HepG2 (cell line): Measurements from ENCODE around the gene SAP25. TPM values are rescaled to one million over a fixed set of nuclear protein-coding genes. Genes with fewer than 3 reads are reported as not detected.

ENCODE experiments used
- AKNA ChIP-seq: sonication (generic); formaldehyde crosslinking; IDR thresholded peaks from 2 replicates; pipeline ENCODE4 v1.4.0; 2020; ENCODE audit warnings: missing genetic modification reagents, borderline replicate concordance
- ELF1 ChIP-seq: sonication (generic); formaldehyde crosslinking; IDR thresholded peaks from 2 replicates; pipeline ENCODE4 v1.4.0; 2020; ENCODE audit warnings: missing genetic modification reagents
- HMG20A ChIP-seq: IDR thresholded peaks from 2 replicates; pipeline ENCODE4 v1.6.1; 2016; ENCODE audit warnings: borderline replicate concordance
- KDM2A ChIP-seq: sonication (generic); formaldehyde crosslinking; IDR thresholded peaks from 2 replicates; pipeline ENCODE4 v1.4.0; 2020; ENCODE audit warnings: low read depth, missing genetic modification reagents, borderline replicate concordance
- PAF1 ChIP-seq: IDR thresholded peaks from 2 replicates; pipeline ENCODE4 v1.6.1; 2016; ENCODE audit warnings: missing genetic modification reagents, missing compliant biosample characterization
- POGZ ChIP-seq: sonication (generic); formaldehyde crosslinking; IDR thresholded peaks from 2 replicates; pipeline ENCODE4 v1.4.0; 2020; ENCODE audit warnings: mild to moderate bottlenecking, missing genetic modification reagents
- SMARCE1 ChIP-seq: fragments of 450-650 bp; IDR thresholded peaks from 2 replicates; pipeline ENCODE4 v1.6.1; 2017; ENCODE audit warnings: borderline replicate concordance
- SRY ChIP-seq: sonication (generic); formaldehyde crosslinking; IDR thresholded peaks from 2 replicates; pipeline ENCODE4 v1.8.0; 2022; ENCODE audit warnings: mild to moderate bottlenecking, missing genetic modification reagents
- TMF1 ChIP-seq: sonication (generic); formaldehyde crosslinking; IDR thresholded peaks from 2 replicates; pipeline ENCODE4 v1.8.1; 2022; ENCODE audit warnings: low read depth, missing genetic modification reagents
- ZBTB38 ChIP-seq: sonication (generic); formaldehyde crosslinking; IDR thresholded peaks from 2 replicates; pipeline ENCODE4 v1.5.1; 2020; ENCODE audit warnings: mild to moderate bottlenecking, missing genetic modification reagents
- ZNF598 ChIP-seq: sonication (generic); formaldehyde crosslinking; IDR thresholded peaks from 2 replicates; pipeline ENCODE4 v1.5.1; 2020; ENCODE audit warnings: mild to moderate bottlenecking, missing genetic modification reagents, borderline replicate concordance
- ZNF792 ChIP-seq: IDR thresholded peaks from 2 replicates; pipeline ENCODE4 v1.6.1; 2016
- ZNF878 ChIP-seq: sonication (generic); formaldehyde crosslinking; IDR thresholded peaks from 2 replicates; pipeline ENCODE4 v1.8.1; 2023; ENCODE audit warnings: mild to moderate bottlenecking, missing genetic modification reagents, moderate library complexity
- polyA plus RNA-seq, 8 experiments: library from polyadenylated mRNA; depleted of rRNA in 3 of 8; stranded (reverse) in 7 of 8; unstranded in 1 of 8; fragments of >200 nt; fragmentation: Illumina TruSeq in 4 of 8; extraction: Trizol in 4 of 8; gene quantifications; 2 replicates each; pipeline versions ENCODE4 v1.2.1 to v1.2.3, GENCODE V29; 2011 to 2016; ENCODE audit warnings: low read depth in 4 of 8, missing spikeins in 1 of 8, mixed read lengths in 1 of 8; ENCODE audit not compliant: insufficient read depth in 1 of 8
- total RNA-seq, 5 experiments: library from RNA; depleted of rRNA; stranded (reverse); fragments of >200 nt; fragmentation: Illumina TruSeq; extraction: Trizol; gene quantifications; 2 replicates each; pipeline ENCODE4 v1.2.3, GENCODE V29; 2016; ENCODE audit warnings: low read depth in 1 of 5
- TF ChIP-seq, protein P1 (sequence below): sonication (generic); formaldehyde crosslinking; IDR thresholded peaks from 2 replicates; pipeline ENCODE4 v1.8.0; 2023; ENCODE audit warnings: mild to moderate bottlenecking, missing genetic modification reagents
- TF ChIP-seq, protein P2 (sequence below): sonication (generic); formaldehyde crosslinking; IDR thresholded peaks from 2 replicates; pipeline ENCODE4 v1.5.1; 2020; ENCODE audit warnings: missing genetic modification reagents, mild to moderate bottlenecking, borderline replicate concordance
- TF ChIP-seq, protein P3 (sequence below): sonication (generic); formaldehyde crosslinking; IDR thresholded peaks from 2 replicates; pipeline ENCODE4 v1.4.0; 2020; ENCODE audit warnings: missing genetic modification reagents, borderline replicate concordance

SAP25 gene
- total and polyA plus RNA-seq, 2 of the 13 experiments (the other 11 are each of a cell fraction or from before 2014, with no cell fraction given) = 0.15 to 0.20 TPM

- TF ChIP-seq ZBTB38 (CRISPR knock-in tag) (no peak), SMARCE1 (no peak), TMF1 (CRISPR knock-in tag) (no peak), KDM2A (CRISPR knock-in tag) (no peak), HMG20A (CRISPR knock-in tag) (peak; percentile 74; the same call in 1 of the 2 replicates), POGZ (CRISPR knock-in tag) (no peak; the same call in 1 of the 2 replicates), SRY (CRISPR knock-in tag) (no peak), AKNA (no peak), ZNF598 (no peak), ZNF792 (CRISPR knock-in tag) (no peak), ELF1 (peak; percentile 73), ZNF878 (CRISPR knock-in tag) (peak; percentile 36; the same call in 1 of the 2 replicates), PAF1 (CRISPR knock-in tag) (no peak; the same call in 1 of the 2 replicates)
- TF ChIP-seq, protein P1, sequence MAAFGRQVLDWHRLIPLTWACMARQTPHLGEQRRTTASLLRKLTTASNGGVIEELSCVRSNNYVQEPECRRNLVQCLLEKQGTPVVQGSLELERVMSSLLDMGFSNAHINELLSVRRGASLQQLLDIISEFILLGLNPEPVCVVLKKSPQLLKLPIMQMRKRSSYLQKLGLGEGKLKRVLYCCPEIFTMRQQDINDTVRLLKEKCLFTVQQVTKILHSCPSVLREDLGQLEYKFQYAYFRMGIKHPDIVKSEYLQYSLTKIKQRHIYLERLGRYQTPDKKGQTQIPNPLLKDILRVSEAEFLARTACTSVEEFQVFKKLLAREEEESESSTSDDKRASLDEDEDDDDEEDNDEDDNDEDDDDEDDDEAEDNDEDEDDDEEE (CRISPR knock-in tag) = 0 out of 2 replicates have a peak, but pooled peaks have one; percentile 15
- TF ChIP-seq, protein P2, sequence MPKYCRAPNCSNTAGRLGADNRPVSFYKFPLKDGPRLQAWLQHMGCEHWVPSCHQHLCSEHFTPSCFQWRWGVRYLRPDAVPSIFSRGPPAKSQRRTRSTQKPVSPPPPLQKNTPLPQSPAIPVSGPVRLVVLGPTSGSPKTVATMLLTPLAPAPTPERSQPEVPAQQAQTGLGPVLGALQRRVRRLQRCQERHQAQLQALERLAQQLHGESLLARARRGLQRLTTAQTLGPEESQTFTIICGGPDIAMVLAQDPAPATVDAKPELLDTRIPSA (CRISPR knock-in tag) = no peak
- TF ChIP-seq, protein P3, sequence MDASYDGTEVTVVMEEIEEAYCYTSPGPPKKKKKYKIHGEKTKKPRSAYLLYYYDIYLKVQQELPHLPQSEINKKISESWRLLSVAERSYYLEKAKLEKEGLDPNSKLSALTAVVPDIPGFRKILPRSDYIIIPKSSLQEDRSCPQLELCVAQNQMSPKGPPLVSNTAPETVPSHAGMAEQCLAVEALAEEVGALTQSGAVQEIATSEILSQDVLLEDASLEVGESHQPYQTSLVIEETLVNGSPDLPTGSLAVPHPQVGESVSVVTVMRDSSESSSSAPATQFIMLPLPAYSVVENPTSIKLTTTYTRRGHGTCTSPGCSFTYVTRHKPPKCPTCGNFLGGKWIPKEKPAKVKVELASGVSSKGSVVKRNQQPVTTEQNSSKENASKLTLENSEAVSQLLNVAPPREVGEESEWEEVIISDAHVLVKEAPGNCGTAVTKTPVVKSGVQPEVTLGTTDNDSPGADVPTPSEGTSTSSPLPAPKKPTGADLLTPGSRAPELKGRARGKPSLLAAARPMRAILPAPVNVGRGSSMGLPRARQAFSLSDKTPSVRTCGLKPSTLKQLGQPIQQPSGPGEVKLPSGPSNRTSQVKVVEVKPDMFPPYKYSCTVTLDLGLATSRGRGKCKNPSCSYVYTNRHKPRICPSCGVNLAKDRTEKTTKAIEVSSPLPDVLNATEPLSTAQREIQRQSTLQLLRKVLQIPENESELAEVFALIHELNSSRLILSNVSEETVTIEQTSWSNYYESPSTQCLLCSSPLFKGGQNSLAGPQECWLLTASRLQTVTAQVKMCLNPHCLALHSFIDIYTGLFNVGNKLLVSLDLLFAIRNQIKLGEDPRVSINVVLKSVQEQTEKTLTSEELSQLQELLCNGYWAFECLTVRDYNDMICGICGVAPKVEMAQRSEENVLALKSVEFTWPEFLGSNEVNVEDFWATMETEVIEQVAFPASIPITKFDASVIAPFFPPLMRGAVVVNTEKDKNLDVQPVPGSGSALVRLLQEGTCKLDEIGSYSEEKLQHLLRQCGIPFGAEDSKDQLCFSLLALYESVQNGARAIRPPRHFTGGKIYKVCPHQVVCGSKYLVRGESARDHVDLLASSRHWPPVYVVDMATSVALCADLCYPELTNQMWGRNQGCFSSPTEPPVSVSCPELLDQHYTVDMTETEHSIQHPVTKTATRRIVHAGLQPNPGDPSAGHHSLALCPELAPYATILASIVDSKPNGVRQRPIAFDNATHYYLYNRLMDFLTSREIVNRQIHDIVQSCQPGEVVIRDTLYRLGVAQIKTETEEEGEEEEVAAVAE (CRISPR knock-in tag) = no peak; the same call in 1 of the 2 replicates
Observed at GRCh38 chr7:100546129-100546925, 27.4 kb downstream of the SAP25 start (continued).
